Nephron progenitor cell (in vitro differentiated cells): ENCODE measurements around the gene XKR7.
"Not testable (repeated sequence)": the region's sequence is repeated elsewhere in the genome, so short reads cannot be mapped to it uniquely, and the experiment has no call there.

ENCODE experiments used
- DNase-seq: peaks from one replicate; pipeline ENCODE4 v3.0.0; 2021
- H3K27ac Mint-ChIP-seq: 2 replicates; pipeline ENCODE4 v1.8.0; 2021; ENCODE audit warnings: mild to moderate bottlenecking, moderate library complexity, mixed read lengths
- H3K27me3 Mint-ChIP-seq: 2 replicates; pipeline ENCODE4 v1.8.0; 2021; ENCODE audit warnings: mild to moderate bottlenecking, low read depth, mixed read lengths; ENCODE audit not compliant: poor library complexity
- H3K36me3 Mint-ChIP-seq: 2 replicates; pipeline ENCODE4 v1.8.0; 2021; ENCODE audit warnings: low read depth, mixed read lengths
- H3K4me1 Mint-ChIP-seq: 2 replicates; pipeline ENCODE4 v1.8.0; 2021; ENCODE audit warnings: mixed read lengths
- H3K4me3 Mint-ChIP-seq: 2 replicates; pipeline ENCODE4 v1.8.0; 2021; ENCODE audit warnings: mild to moderate bottlenecking, moderate library complexity, mixed read lengths
- H3K9me3 Mint-ChIP-seq: 2 replicates; pipeline ENCODE4 v1.8.0; 2021; ENCODE audit warnings: mild to moderate bottlenecking, moderate library complexity, mixed read lengths
- TF ChIP-seq, protein P1 (sequence below): fragments of 200-600 bp; sonication (generic); IDR thresholded peaks from 2 replicates; pipeline ENCODE4 v1.5.0; 2021; ENCODE audit warnings: antibody characterized with exemption

The XKR7 gene

DNA sequence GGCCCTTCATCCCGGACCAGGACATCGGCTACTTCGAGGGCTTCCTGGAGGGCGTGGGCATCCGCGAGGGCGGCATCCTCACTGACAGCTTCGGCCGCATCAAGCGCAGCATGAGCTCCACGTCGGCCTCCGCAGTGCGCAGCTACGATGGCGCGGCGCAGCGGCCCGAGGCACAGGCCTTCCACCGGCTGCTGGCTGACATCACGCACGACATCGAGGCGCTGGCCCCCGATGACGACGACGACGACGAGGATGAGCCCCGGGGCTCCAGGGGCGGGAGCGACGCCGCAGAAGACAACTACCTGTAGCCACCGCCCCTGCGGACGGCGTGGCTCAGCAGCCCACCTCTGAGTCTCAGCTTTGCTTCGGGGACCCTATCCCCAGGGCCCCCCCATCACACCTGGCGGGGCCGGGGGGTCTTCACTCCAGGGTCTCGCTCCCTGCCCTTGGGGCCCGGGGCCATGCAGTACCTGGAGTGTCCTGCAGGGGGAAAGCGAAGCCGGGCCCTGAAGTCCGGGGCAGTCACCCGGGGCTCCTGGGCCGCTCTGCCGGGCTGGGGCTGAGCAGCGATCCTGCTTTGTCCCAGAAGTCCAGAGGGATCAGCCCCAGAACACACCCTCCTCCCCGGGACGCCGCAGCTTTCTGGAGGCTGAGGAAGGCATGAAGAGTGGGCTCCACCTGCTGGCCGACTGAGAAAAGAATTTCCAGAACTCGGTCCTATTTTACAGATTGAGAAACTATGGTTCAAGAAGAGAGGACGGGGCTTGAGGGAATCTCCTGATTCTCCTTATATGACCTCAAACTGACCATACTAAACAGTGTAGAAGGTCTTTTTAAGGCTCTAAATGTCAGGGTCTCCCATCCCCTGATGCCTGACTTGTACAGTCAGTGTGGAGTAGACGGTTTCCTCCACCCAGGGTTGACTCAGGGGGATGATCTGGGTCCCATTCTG lies 63.3 kb downstream of the XKR7 start:
- Mint-ChIP-seq H3K4me1 (peaks cover 37% of the 10 kb centered on the region), H3K27me3 (peaks cover 10% of the 10 kb centered on the region), H3K27ac (no peak overlapping the region), H3K4me3 (peak overlapping the region; percentile 57), H3K36me3 (no peaks in the 10 kb centered on the region), H3K9me3 (no peaks in the 10 kb centered on the region)
- TF ChIP-seq, protein P1, sequence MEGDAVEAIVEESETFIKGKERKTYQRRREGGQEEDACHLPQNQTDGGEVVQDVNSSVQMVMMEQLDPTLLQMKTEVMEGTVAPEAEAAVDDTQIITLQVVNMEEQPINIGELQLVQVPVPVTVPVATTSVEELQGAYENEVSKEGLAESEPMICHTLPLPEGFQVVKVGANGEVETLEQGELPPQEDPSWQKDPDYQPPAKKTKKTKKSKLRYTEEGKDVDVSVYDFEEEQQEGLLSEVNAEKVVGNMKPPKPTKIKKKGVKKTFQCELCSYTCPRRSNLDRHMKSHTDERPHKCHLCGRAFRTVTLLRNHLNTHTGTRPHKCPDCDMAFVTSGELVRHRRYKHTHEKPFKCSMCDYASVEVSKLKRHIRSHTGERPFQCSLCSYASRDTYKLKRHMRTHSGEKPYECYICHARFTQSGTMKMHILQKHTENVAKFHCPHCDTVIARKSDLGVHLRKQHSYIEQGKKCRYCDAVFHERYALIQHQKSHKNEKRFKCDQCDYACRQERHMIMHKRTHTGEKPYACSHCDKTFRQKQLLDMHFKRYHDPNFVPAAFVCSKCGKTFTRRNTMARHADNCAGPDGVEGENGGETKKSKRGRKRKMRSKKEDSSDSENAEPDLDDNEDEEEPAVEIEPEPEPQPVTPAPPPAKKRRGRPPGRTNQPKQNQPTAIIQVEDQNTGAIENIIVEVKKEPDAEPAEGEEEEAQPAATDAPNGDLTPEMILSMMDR, result peak; percentile 99
- DNase-seq, result peak; percentile 87

DNA sequence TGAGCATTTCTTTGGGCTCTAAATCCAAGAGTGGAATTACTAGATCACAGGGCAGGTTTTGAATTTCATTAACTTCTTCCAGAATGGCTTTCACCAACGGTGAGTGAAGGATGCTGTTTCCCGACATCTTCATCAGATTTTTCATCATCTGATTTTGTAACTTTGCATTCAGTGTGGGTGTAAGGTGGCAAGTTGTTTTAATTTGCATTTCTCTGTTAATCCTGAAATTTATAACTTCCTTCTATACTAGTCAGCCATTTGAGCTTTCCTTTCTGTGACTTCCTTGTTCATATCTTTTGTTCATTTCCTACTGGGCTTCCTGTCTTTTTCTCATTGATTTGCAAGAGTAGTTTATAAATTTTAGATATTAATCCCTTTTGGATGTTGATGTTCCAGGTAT lies 65.4 kb downstream of the XKR7 start:
- H3K27ac Mint-ChIP-seq, result no peak overlapping the region
- H3K9me3 Mint-ChIP-seq, result no peaks in the 10 kb centered on the region
- H3K27me3 Mint-ChIP-seq, result peaks cover 10% of the 10 kb centered on the region
- TF ChIP-seq, protein P1, result no peak
- no peak for DNase-seq
- H3K36me3 Mint-ChIP-seq, result no peaks in the 10 kb centered on the region
- no peak overlapping the region for H3K4me3 Mint-ChIP-seq
- peaks cover 27% of the 10 kb centered on the region for H3K4me1 Mint-ChIP-seq

DNA sequence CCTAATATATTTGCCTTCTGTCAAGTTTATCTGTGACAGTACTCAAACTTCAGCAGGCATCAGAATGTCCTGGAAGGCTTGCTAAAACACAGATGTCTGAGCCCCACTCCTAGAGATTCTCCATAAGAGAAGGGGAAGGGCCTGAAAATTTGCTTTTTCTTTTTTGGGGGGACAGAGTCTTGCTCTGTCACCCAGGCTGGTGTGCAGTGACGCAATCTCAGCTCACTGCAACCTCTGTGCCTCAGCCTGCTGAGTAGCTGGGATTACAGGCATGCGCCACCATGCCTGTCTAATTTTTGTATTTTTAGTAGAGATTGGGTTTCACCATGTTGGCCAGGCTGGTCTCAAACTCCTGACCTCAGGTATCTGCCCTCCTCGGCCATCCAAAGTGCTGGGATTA lies 65.8 kb downstream of the XKR7 start:
- not testable (repeated sequence) for H3K27ac Mint-ChIP-seq, H3K4me3 Mint-ChIP-seq, H3K27me3 Mint-ChIP-seq, DNase-seq, H3K36me3 Mint-ChIP-seq, H3K9me3 Mint-ChIP-seq
- peaks cover 23% of the 10 kb centered on the region for H3K4me1 Mint-ChIP-seq

DNA sequence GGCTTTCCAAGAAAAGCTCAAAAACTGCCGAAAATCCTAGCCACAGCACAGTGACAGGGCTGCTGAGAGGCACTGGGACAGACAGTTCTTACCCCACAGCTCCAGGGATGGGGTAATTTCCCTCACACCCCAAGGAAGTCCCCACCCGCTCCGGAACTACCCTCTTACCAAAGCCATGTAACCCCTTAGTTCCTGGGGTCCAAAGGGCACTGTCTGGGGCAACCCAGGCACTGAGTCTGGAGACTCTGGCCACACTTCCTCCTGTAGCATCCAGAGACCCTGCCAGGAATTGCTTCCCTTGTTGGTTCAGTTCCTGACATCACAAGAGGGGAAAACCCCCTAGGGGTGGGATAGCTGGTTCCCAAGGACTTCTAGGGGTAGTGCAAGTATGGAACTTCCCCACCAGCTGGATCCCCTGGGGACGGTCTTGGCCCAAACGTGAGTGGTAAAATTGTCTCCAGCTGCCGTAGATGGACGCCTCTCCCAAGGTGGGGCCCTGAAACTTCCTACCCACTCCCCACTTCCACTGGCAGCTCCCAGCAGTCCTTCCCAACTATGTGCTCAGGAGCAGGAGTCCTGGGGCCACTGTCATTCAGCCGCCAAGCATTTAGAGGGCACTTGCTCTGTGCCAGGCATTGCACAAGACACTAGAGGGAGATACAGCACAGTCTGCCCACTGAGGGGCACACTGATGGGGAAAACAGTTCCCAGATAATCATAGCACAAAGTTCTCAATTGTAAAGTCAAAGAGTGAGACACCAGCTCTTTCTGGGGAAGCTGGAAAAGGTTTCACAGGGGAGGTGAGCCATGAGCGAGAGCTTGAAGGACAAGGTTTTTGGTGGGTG lies 66.9 kb downstream of the XKR7 start:
- TF ChIP-seq, protein P1, result no peak
- H3K4me3 Mint-ChIP-seq, result no peak overlapping the region
- H3K27ac Mint-ChIP-seq, result peak overlapping the region; percentile 75
- no peaks in the 10 kb centered on the region for H3K9me3 Mint-ChIP-seq
- peaks cover 18% of the 10 kb centered on the region for H3K4me1 Mint-ChIP-seq
- DNase-seq, result no peak
- H3K36me3 Mint-ChIP-seq, result no peaks in the 10 kb centered on the region
- H3K27me3 Mint-ChIP-seq, result peaks cover 10% of the 10 kb centered on the region

DNA sequence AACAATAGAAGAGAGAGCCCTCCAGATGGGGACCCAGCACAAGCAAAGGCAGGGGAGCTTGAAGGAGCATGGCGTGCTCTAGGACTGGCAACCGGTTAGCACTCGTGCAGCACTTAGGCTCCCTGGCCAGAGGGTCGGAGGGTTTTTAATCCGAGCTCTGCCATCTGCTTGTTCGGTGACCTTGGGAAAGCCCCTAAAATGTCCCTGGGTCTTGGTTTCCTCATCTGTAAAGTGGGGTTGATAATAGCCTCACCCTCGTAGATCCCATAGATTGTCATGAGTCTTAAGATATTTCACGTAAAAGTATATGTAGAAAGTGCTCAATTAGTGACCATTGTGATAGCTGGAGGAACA lies 67.5 kb downstream of the XKR7 start:
- H3K27me3 Mint-ChIP-seq, result peaks cover 10% of the 10 kb centered on the region
- TF ChIP-seq, protein P1, result no peak
- H3K4me3 Mint-ChIP-seq, result no peak overlapping the region
- no peaks in the 10 kb centered on the region for H3K36me3 Mint-ChIP-seq
- no peaks in the 10 kb centered on the region for H3K9me3 Mint-ChIP-seq
- no peak for DNase-seq
- H3K4me1 Mint-ChIP-seq, result peaks cover 16% of the 10 kb centered on the region
- no peak overlapping the region for H3K27ac Mint-ChIP-seq

GRCh38 chr20:32036252-32036651 lies 68.3 kb downstream of the XKR7 start:
- TF ChIP-seq, protein P1, result no peak
- Mint-ChIP-seq H3K4me1 (peaks cover 24% of the 10 kb centered on the region), H3K27me3 (peaks cover 10% of the 10 kb centered on the region), H3K36me3 (no peaks in the 10 kb centered on the region), H3K4me3 (no peak overlapping the region), H3K9me3 (no peaks in the 10 kb centered on the region), H3K27ac (no peak overlapping the region)
- DNase-seq, result no peak
